GM20431 (cell line): ENCODE measurements around the gene RAD51D.

Source experiments
- in situ Hi-C: fragments of 300-500 bp; cut with MseI, MboI; formaldehyde crosslinking; loops from one replicate; pipeline ENCODE4 v1.15.0; 2020; ENCODE audit warnings: low sequenced_read_pairs; ENCODE audit not compliant: unreplicated experiment

The RAD51D gene

GRCh38 chr17:35146214-35146833 lies 26.7 kb upstream of the RAD51D start:
- in situ Hi-C loops = loop anchor here (25.0 kb wide), 1 partner anchor 734 kb away; no protein-coding TSS in a partner anchor

DNA sequence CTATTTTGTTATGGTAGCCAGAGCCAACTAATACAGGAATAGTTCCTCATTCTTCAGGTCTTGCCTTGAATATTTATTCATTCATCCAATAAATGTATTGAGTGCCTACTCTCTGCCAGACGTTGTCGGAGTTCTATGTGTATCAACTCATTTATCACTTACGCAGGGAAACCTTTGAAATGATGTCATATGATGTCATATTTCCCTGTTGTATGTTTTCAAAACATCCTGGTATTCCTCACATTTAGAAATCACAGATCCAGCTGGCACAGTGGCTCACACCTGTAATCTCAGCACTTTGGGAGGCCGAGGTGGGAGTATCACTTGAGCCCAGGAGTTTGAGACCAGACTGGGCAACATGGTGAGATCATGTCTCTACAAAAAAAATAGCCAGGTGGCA lies 25.2 kb upstream of the RAD51D start:
- in situ Hi-C loops = loop anchor here (25.0 kb wide), 1 partner anchor 733 kb away; no protein-coding TSS in a partner anchor

DNA sequence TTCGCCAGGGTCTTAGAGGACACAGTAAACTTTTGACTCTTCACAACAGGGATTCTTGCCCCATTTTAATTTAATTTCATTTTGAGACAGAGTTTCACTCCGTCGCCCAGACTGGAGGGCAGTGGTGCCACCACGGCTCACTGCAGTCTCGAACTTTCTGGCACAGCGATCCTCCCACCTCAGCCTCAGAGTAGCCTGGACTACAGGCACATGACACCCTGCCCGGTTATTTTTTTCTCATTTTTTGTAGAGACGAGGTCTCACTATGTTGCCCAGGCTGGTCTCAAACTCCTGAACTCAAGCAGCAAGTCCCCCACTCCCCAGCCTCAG lies 22.8 kb upstream of the RAD51D start:
- in situ Hi-C loops = loop anchor here (25.0 kb wide), 1 partner anchor 730 kb away; no protein-coding TSS in a partner anchor

DNA sequence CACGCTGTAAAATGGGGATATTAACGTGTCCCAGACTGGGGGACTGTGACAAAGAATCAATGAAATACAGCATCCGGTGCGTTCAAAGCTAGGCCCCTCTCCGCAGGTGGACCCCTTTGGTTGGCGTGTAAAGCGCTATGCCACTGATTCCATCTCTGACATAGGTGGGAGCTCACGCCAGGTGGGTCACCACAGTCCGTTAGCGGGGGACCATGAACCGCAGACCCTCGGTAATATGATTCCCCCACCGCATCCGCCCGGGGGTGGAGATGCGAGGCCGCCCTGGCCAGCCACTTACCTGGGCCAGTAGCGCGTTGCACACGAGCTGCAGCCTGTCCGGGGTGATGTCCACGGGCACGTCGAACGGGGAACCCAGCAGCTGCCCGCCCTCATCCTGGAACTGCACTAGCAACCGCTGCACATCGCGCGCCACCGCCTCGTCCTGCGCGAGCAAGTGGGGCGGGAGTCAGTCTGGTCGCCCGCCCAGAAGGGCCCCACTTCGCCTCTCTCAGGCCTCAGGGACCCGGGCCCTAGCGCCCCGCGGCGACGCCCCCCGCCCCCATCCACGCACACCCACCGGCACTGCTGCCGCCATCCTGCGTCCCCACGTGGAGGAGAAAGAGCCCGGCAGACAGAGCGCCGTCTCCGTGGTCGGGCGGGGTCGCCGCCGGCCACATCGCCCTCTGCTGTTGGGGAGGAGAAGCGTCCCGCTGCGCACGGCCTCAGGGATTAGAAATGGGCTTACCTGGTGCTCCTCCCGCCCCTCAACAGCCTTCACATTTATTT lies 22.2 kb upstream of the RAD51D start, which contains the start of gene NLE1:
TSS of gene NLE1 (minus strand) at position 623 of the 786 bp plus-strand sequence. CDS start at position 595, 28 bp downstream.
- in situ Hi-C loops = loop anchor here (25.0 kb wide), 1 partner anchor 730 kb away; no protein-coding TSS in a partner anchor

- in situ Hi-C loops = loop anchor here (25.0 kb wide), 1 partner anchor 726 kb away; no protein-coding TSS in a partner anchor
These were observed 18.6 kb upstream of the RAD51D start for GRCh38 chr17:35138218-35138617.

- in situ Hi-C loops = loop anchor here (25.0 kb wide), 1 partner anchor 723 kb away; no protein-coding TSS in a partner anchor
These were observed 15.7 kb upstream of the RAD51D start for GRCh38 chr17:35135322-35135721.

GRCh38 chr17:35132816-35133550 lies 13.3 kb upstream of the RAD51D start:
- in situ Hi-C loops = loop anchor here (25.0 kb wide), 1 partner anchor 721 kb away; no protein-coding TSS in a partner anchor

GRCh38 chr17:35132099-35132498 lies 12.4 kb upstream of the RAD51D start:
- in situ Hi-C loops = loop anchor here (25.0 kb wide), 1 partner anchor 720 kb away; no protein-coding TSS in a partner anchor

- in situ Hi-C loops = loop anchor here (25.0 kb wide), 1 partner anchor 718 kb away; no protein-coding TSS in a partner anchor
These were observed 10.7 kb upstream of the RAD51D start for GRCh38 chr17:35130392-35130791.

- in situ Hi-C loops = loop anchor here (25.0 kb wide), 1 partner anchor 718 kb away; no protein-coding TSS in a partner anchor
These were observed 10.3 kb upstream of the RAD51D start for GRCh38 chr17:35129973-35130351.

DNA sequence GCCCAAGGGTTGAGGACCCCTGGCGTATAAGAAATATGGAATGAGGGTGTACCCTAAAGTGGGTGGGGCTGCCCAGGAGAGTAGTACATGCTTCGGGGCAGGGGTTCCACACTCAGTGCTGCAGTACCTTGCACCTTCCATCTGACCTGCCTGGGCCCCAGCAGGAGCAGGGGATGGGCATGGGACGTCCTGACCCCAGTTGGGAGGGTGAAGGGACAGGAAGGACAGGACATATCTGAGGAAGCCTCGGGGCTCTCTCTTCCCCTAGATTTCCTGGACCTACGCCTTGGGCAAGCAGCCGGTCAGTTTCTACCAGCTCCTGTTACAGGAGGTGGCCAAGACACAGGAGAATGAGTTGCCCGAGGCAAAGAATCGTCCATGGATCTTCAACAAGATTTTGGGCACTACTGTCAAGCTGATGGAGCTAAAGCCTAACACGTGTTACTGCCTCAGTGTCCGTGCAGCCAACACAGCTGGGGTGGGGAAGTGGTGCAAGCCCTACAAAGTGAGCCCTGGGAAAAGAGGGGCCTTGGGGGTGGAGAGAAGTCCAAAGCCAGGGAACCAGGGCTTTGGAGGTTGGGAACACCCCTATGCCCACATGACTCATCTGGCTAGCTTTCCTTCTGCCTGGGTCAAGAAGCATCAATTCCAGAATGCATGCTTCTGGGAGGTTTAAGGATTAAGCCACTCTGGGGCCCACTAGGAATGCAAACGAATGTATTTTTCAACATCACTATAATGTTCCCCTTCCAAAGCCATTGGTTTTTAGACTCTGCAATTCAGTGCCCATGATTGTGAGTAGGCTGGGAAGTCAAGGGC lies 9.7 kb upstream of the RAD51D start:
- in situ Hi-C loops = loop anchor here (25.0 kb wide), 1 partner anchor 717 kb away; no protein-coding TSS in a partner anchor

- in situ Hi-C loops = loop anchor here (25.0 kb wide), 1 partner anchor 716 kb away; no protein-coding TSS in a partner anchor
These were observed 8.3 kb upstream of the RAD51D start for GRCh38 chr17:35127751-35128514.

- in situ Hi-C loops = loop anchor here (5.0 to 25.0 kb wide), 2 partner anchors 124 to 584 kb away; no protein-coding TSS in a partner anchor
These were observed 1.7 kb upstream of the RAD51D start, which contains the start of gene FNDC8 for GRCh38 chr17:35121315-35121714. Gene FNDC8 (plus strand): TSS chr17:35121615. CDS start chr17:35121694, 79 bp downstream.

- in situ Hi-C loops = loop anchor here (25.0 kb wide), 1 partner anchor 581 kb away; no protein-coding TSS in a partner anchor
These were observed 1.7 kb downstream of the RAD51D start for GRCh38 chr17:35117984-35118383.

GRCh38 chr17:35116845-35117244 lies 2.8 kb downstream of the RAD51D start:
- in situ Hi-C loops = loop anchor here (25.0 kb wide), 1 partner anchor 580 kb away; no protein-coding TSS in a partner anchor

DNA sequence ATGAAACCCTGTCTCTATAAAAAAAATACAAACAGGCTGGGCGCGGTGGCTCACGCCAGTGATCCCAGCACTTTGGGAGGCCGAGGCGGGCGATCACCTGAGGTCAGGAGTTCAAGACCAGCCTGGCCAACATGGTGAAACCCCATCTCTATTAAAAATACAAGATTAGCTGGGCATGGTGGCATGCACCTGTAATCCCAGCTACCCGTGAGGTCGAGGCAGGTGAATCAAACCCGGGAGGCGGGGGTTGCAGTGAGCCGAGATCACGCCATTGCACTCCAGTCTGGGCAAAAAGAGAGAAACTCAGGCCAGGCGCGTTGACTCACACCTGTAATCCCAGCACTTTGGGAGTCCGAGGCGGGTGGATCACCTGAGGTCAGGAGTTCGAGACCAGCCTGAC lies 8.9 kb downstream of the RAD51D start:
- in situ Hi-C loops = loop anchor here (25.0 kb wide), 1 partner anchor 573 kb away; no protein-coding TSS in a partner anchor

DNA sequence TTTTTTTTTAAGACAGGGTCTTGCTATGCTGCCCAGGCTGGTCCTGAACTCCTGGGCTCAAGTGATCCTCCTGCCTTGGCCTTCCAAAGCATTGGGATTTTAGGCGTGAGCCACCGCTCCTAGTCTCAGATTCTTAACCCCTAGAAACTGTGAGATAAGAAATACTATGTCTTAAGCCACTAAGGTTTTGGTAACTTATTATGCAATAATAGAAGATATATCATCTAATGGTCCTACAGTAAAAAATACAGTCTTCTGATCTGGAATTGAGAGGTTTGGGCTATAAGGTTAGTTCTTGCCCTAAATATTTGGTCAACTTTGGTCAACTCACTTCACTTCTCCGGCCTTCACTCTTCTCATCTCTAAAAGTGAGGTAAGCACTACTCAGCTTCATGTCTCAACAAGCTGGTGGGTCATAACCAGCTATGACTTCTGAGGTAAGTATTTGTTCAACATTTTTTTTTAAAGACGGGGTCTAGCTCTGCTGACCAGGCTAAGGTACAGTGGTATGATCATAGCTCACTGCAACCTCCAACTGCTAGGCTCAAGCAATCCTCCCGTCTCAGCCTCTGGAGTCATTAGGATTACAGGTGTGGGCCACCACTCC lies 14.7 kb downstream of the RAD51D start:
- in situ Hi-C loops = loop anchor here (25.0 kb wide), 1 partner anchor 568 kb away; no protein-coding TSS in a partner anchor

- in situ Hi-C loops = loop anchor here (25.0 kb wide), 1 partner anchor 566 kb away; no protein-coding TSS in a partner anchor
These were observed 16.4 kb downstream of the RAD51D start for GRCh38 chr17:35103271-35103670.
